Measurements from ENCODE around the gene CAMK1D.

GRCh38 chr10:12846718-12847117 lies 497.4 kb downstream of the CAMK1D start:
- TF ChIP-seq CTCF (conservative IDR thresholded peaks at IDR 0.05) (no peak), EZH2 (IDR thresholded peaks at IDR 0.05; ENCODE audit: low read depth) (no peak)

Measured in PC-9 (cell line).